Activated naive CD4-positive, alpha-beta T cell (primary cell): ENCODE data around the gene RBCK1.
"Not testable (repeated sequence)": the region's sequence is repeated elsewhere in the genome, so short reads cannot be mapped to it uniquely, and the experiment has no call there.

Experiments used
- DNase-seq, 4 experiments: peaks; one replicate each; lab custom pipeline; 2025; lab: John Stamatoyannopoulos, UW

The RBCK1 gene

GRCh38 chr20:472889-473292 lies 64.8 kb downstream of the RBCK1 start:
- no peak for DNase-seq

DNA sequence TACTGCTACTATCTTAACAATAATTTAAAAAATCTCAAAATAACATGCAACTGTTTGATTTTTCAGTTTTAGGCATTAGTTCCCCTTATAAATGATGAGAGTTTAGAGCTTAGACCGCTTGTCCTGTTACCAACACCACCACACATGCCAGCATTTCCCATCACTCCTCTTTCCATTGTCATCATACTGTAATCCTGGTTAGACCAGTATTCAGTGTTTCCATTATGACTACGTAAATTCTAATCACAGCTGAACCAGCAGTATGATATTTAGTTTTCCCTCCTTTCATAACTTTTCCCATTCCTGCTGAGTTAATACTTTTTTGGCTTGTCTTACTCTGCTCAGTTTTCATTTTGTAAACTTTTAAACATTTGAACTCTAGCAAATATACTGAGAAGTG lies 66.5 kb downstream of the RBCK1 start:
- no peak for DNase-seq

DNA sequence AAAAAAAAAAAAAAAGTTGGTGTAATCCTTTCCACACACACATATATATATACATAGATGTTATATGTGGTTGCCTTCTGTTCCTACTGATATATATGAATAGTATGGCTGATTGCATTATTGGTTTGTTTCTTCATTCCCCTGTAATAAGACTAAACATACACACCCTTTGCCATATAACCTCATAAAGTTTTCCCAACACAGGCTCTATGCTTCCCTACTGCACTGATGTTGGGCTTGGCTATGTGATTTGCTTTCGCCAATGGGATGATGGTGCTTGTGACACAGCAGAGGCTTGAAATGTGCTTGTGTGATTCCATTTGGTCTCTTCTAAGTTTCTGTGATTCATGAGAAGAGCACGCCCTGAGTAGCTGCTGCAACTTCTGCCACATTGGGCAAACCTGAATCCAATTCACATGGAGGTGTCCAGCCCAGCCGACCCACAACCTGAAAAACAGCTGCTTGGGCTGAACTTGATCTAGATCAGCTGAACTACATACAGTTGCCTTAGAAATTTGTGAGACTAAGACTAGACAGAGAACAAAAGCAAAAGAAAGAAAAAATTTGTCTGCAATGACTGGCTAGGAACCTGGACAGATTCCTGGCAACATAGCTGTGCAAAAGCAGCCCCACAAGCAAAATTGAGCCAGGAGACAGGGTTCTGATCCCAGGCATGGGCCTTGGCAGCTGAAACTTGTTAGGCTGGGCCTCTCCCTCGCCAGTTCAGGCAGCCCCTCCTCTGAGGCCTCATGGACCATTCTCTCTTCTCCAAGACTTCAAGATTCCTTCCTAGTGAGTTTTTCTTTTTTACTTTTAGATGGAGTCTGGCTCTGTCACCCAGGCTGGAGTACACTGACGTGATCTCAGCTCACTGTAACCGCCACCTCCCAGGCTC lies 67.6 kb downstream of the RBCK1 start:
- DNase-seq: no peak

DNA sequence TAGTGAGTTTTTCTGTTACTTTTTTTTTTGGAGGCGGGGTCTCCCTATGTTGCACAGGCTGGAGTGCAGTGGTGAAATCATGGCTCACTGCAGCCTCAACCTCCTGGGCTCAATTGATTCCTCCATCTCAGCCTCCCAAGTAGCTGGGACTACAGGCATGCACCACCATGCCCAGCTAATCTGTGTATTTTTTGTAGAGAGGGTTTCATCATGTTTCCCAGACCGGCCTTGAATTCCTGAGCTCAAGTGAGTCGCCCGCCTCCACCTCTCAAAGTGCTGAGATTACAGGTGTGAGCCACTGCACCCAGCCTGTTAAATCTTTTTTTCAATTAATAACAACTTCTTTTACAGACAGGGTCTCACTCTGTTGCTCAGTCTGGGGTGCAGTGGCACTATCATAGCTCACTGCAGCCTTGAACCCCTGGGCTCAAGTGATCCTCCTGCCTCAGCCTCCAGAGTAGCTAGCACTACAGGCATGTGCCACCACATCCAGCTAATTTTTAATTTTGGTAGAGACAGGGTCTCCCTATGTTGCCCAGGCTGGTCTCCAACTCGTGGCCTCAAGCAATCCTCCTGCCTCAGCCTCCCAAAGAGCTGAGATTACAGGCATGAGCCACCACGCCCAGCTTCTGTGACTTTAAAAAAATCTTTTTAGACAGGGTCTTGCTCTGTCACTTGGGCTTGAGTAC lies 68.6 kb downstream of the RBCK1 start:
- not testable (repeated sequence) for DNase-seq

DNA sequence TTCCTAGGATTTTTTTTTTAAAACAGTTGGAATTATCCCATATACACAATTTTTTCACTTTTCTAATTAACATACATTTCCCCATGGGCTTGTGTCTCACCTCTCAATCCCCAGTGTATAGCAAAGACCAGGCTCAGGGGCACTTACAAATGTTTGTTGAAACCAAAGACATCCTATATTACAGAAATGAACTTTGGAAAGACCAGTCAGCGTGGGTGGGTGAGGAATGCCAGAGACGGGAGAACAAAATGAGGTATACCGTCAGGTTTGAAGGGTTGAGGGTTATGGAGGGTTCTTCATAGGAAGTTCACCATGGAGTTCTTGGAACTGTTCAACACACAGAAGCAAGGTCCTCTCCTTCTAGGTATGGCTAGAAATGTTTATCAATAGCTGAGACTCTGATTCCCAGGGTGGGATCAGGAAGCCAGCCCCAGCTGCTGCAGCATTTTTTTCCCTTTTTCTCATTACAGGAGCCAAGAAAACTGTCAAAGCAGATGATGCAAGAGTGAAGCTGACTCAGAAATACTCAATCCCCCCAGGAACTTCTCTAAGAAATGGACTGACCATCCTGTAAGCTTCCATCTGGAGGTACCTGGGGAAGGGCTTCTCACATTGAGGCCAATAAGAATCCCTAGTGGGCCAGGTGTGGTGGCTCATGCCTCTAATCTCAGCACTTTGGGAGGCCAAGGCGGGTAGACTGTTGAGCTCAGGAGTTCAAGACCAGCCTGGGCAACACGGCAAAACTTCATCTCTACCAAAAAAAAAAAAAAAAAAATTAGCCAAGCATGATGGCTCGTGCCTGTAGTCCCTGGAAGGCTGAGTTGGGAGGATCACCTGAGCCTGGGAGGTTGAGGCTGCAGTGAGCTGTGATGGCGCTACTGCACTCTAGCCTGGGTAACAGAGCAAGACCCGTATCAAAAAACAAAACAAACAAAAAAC lies 70.2 kb downstream of the RBCK1 start:
- no peak for DNase-seq

DNA sequence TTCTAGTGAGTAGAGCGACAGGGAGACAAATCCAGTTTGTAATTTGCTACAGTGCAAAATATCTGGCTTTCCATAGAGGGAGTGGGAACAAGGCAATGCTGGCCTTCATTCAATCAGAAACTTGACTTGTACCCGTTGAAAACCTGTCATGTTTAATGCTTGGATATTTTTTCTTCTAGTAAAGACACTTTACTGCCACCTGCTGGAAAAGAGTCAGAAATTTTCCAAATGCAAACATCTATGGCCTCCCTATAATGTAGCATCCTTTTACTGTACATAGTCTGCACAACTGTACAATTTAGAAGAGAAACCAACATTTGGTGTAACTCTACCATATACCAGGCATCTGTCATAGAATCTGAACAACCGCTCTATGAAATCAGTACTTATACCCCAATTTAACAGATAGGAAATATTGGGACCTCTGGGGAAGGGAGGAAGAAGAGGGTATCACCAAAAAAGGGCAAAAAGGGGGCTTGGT lies 70.9 kb downstream of the RBCK1 start:
- DNase-seq: no peak

DNA sequence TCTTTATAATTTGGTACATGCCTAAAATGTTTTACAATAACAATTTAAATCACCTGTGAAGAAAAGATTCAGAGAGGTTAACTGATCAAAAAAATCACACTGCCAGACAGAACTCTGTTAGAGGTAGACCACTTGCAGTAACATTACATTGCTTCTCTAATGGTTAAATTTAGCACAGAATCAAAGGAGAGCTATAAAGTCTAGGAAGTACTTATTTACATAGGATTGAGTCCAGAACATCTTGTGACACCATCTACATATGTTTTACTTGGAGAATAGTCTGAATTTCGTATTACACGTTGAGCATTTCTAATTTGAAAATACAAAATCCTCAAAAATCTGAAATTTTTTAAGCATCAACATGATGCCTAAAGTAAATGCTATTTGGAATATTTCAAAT lies 71.4 kb downstream of the RBCK1 start:
- DNase-seq: no peak

DNA sequence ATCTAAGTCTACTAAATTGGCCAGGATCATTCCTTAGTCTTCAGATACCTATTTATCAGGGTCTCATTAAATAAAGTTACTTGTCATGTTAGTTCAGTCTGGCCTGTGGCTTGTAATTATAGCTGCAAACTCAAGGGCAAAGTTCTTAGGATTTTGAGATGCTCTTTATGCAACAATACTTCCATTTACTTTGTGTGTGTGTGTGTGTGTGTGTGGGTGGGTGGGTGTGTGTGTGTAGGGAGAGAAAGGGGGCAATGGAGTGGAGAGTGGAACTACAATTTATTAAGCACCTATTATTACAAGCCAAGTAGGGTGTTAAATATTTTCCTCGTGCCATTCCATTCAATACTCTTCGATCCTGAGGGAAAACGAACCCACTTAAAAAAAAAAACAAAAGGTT lies 71.9 kb downstream of the RBCK1 start:
- no peak for DNase-seq

- no peak for DNase-seq
Observed at GRCh38 chr20:481167-481566, 73.1 kb downstream of the RBCK1 start.
